ENCODE measurements around the gene ADAMTS7. TPM values are rescaled to one million over a fixed set of nuclear protein-coding genes. Genes with fewer than 3 reads are reported as not detected.
"Not testable (repeated sequence)": the region's sequence is repeated elsewhere in the genome, so short reads cannot be mapped to it uniquely, and the experiment has no call there.

ADAMTS7 gene
- total and polyA plus RNA-seq, 2 of the 8 experiments (the other 6 are each of a cell fraction or from before 2014, with no cell fraction given), result 27.9 to 45.2 TPM

DNA sequence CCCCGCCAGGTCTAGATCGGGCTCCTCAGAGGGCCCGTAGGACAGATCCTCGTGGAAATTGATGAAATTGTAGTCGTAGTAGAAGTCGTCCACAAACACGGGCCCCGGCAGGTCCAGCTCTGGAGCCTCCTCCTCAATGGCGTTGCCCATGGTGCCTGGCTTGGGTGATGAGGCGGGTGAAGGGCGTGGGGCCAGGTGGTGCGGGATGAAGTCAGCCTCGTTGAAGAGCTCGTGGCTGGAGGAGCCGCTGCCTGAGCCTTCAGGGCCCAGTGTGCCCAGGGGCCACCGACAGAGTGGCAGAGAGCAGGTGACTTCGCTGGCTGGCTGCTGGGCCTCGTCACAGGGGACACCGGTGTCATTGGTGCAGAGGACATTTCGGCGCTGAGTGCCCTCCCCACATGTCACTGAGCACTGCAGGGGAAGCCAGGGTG is 44.6 kb downstream of the ADAMTS7 start:
- POLR2A ChIA-PET (ENCODE audit: partially characterized antibody), result interaction anchor here (1.0 kb wide), 1 partner anchor 258 kb away, joined by 3 read pairs; no protein-coding TSS in a partner anchor
- H2BK120ac ChIP-seq (replicated peaks; ENCODE audit: low read depth, low read length); H3K4me2 ChIP-seq (ENCODE audit: insufficient read depth in 1 of 2, low read depth in 2 of 2, low read length in 2 of 2); H2BK15ac ChIP-seq (ENCODE audit: low read length); H3K79me1 ChIP-seq (ENCODE audit: low read depth, low read length); H2BK20ac ChIP-seq (ENCODE audit: low read length); H3K56ac ChIP-seq (replicated peaks; ENCODE audit: insufficient read length, low read depth, low read length); H3K27me3 ChIP-seq (replicated peaks in 1 of 4; ENCODE audit: control insufficient read depth in 3 of 4, extremely low read depth in 1 of 4, insufficient read depth in 3 of 4, low read length in 3 of 4); H3K79me2 ChIP-seq (ENCODE audit: control insufficient read depth in 1 of 2, insufficient read depth in 2 of 2, low read length in 2 of 2); H3K4me3 ChIP-seq (ENCODE audit: extremely low read depth in 1 of 4, insufficient read depth in 2 of 4, low read depth in 3 of 4, low read length in 4 of 4); H3K36me3 ChIP-seq (ENCODE audit: control insufficient read depth in 2 of 4, insufficient read depth in 4 of 4, low read length in 3 of 4); H3K23me2 ChIP-seq (ENCODE audit: low read depth, low read length); H3K9me3 ChIP-seq (ENCODE audit: insufficient read depth in 2 of 2, low read depth in 1 of 2, low read length in 1 of 2); H3K23ac ChIP-seq (ENCODE audit: insufficient read length); H2BK12ac ChIP-seq (ENCODE audit: low read depth, low read length); H3K14ac ChIP-seq (ENCODE audit: insufficient read length); H3K9ac ChIP-seq (replicated peaks in 1 of 4; ENCODE audit: extremely low read depth in 1 of 4, low read depth in 3 of 4, low read length in 3 of 4); H2AK5ac ChIP-seq (ENCODE audit: low read depth, low read length); DNase-seq (ENCODE audit: low read depth in 1 of 2, low spot score in 2 of 2); H4K8ac ChIP-seq (ENCODE audit: extremely low read depth, insufficient read depth, low read length); H4K20me1 ChIP-seq (replicated peaks in 1 of 2; ENCODE audit: control insufficient read depth in 1 of 2, insufficient read depth in 2 of 2, low read length in 2 of 2); H4K91ac ChIP-seq (replicated peaks; ENCODE audit: insufficient read length, low read length); H3K4ac ChIP-seq (replicated peaks; ENCODE audit: insufficient read length, low read depth, low read length); H3K27ac ChIP-seq (ENCODE audit: low read depth, low read length); H3K18ac ChIP-seq (ENCODE audit: extremely low read depth, low read length); H4K5ac ChIP-seq (ENCODE audit: insufficient read length, low read depth, low read length); H2BK5ac ChIP-seq (ENCODE audit: low read depth, low read length); H2AFZ ChIP-seq (ENCODE audit: low read length); FAIRE-seq: not testable (repeated sequence)
- peaks cover 0 to 14% (median 4%) of the 10 kb centered on the region in 4 experiments; a peak in 6 of 7 replicates for H3K4me1 ChIP-seq (replicated peaks in 1 of 4; ENCODE audit: control insufficient read depth in 3 of 4, insufficient read depth in 4 of 4, low read length in 3 of 4)
- CTCF ChIA-PET (ENCODE audit: partially characterized antibody), result interaction anchor here (1.0 to 3.3 kb wide), 2 partner anchors 15 to 41 kb away, joined by 3 to 18 read pairs; no protein-coding TSS in a partner anchor
- WGBS, 2 experiments (ENCODE audit: extremely low coverage in 1 of 2, insufficient coverage in 1 of 2, insufficient read length in 1 of 2, insufficient replicate concordance in 2 of 2, low coverage in 1 of 2, low lambda C conversion rate in 2 of 2, missing lambda C conversion rate in 1 of 2), result 90% methylated on average over 12 of the region's 21 CpGs; no CpG with 5 or more reads in 1 of the 2 experiments

Data from H1 (cell line).